OCI-LY3 (cell line): ENCODE measurements around the gene LHX4.

Source experiments
- EZH2phosphoT487 ChIP-seq: fragments of 200-600 bp; shearing (Covaris generic); IDR thresholded peaks from 2 replicates; pipeline ENCODE4 v1.6.1; 2018; ENCODE audit warnings: antibody characterized with exemption, mixed run types, low read depth
- TF ChIP-seq, protein P1 (sequence below): fragments of 200-600, 300-600 bp; sonication (generic); IDR thresholded peaks from 2 replicates; pipeline ENCODE4 v1.5.1; 2014; ENCODE audit warnings: antibody characterized with exemption, low read length, low read depth

DNA sequence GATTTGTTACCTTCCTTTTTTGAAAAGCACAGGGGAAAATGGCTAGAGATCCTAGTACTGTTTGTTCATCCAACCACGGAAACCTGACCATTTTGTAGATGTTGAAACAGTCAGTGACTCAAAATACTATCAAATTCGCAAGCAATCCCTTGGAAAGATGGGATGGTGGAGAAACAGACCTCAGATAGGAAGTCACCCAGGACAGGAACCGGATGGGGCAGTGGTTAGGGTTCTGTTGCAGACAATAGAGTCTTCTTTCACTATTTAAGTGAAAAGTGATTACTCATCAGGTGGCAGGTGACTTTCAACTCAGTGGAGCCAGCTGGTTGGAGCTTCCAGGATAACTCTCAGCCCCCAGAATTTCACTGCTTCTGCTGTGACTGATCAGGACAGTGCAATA is 17.0 kb downstream of the LHX4 start:
- TF ChIP-seq, protein P1, sequence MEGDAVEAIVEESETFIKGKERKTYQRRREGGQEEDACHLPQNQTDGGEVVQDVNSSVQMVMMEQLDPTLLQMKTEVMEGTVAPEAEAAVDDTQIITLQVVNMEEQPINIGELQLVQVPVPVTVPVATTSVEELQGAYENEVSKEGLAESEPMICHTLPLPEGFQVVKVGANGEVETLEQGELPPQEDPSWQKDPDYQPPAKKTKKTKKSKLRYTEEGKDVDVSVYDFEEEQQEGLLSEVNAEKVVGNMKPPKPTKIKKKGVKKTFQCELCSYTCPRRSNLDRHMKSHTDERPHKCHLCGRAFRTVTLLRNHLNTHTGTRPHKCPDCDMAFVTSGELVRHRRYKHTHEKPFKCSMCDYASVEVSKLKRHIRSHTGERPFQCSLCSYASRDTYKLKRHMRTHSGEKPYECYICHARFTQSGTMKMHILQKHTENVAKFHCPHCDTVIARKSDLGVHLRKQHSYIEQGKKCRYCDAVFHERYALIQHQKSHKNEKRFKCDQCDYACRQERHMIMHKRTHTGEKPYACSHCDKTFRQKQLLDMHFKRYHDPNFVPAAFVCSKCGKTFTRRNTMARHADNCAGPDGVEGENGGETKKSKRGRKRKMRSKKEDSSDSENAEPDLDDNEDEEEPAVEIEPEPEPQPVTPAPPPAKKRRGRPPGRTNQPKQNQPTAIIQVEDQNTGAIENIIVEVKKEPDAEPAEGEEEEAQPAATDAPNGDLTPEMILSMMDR, result no peak
- TF ChIP-seq EZH2phosphoT487, result no peak
